ENCODE results near the gene VGLL4.
"Not testable (repeated sequence)": the region's sequence is repeated elsewhere in the genome, so short reads cannot be mapped to it uniquely, and the experiment has no call there.

Gene VGLL4

DNA sequence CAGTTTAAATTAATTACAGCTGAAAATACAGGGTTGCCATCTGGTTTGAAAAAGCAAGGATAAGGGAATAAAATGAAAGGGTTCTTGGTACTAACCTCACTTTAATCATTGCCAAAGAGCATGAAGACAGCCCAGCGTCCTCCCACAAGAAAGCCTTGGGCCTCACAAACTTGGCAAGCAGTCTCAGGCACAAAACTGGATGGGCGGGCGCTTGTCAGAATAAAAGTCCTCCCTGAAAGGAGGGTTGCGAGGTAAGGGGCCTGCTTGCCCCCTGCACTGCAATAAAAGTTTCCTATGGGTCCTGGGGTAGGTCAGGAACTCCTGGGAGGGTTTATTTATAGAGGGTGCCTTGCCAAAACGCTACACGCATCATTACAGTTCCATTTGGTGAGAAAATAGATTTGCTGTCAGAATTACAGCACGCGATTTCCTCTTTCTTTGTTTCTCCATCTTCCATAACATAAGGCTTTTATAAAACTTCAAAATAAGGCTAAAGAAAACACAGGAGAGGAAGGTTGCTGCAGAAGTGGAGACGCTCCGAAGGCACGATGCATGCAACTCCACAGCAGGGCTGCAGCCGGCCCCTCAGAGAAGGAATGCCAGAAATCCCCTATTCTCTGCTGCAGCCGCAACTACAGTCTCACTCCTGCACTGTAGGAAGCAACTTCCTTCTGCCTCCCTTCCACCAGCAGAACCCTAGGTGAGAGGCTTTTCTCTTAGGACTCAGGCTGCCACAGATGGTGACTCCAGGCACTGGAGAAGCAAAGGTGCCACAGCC lies 61.3 kb downstream of the VGLL4 start:
- no peak for DNase-seq

DNA sequence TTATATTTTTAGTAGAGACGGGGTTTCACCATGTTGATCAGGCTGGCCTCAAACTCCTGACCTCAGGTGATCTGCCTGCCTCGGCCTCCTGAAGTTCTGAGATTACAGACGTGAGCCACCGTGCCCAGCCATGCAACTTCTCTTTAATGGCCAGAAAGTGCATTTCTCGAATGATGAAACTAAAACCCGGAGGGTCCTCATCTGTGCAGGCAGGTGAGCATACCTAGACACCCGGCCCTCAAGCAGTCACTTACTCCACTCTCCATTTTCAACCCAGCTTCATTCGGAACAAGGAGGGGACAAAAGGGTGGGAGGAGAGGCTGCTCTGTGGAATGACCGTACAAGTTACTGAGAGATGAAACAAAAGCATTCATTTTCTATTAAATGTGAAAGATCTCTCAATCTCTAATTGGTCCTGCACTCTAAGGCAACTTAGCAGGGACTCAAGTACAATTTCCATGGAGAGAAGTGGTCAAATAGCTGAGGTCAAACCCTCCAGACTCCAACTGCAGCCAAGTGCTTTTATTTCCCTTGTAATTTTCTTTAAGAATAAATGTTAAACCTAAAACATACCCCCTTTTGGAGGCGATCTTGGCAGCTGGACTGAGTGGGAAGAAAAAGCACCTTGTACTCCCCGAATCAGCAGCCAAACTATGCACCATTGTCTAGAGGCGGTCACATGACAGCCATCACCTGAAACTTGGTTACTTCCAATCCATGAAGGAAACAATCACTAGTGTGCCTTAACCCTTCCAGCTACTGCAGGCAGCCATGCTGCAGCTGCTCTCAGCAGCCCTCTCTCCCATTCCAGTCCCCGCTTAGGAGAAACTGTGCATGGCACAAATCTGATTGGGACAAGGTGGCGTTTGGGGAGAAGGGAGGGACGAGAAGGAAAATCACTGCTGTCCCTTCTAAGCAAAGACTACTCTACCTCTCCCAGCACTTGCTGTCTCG lies 62.2 kb downstream of the VGLL4 start:
- no peak for DNase-seq

DNA sequence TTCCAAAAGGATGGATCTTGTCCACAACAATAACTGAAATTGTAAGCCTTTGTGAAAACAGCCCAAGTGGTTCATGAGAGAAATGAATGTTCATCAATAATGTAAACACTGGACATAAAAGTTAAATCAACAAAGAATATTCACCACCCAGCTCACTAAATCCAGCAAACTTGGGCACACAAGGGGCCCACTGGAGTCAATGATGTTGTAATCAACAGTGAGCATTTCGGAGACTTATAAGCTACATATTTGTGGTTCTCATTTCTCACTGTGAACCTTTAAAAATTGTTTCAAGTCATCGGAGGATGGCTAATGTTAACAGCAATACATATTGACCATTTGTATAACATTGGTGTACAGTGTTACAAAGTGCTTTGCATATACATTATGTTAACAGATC lies 63.1 kb downstream of the VGLL4 start:
- DNase-seq, result no peak

DNA sequence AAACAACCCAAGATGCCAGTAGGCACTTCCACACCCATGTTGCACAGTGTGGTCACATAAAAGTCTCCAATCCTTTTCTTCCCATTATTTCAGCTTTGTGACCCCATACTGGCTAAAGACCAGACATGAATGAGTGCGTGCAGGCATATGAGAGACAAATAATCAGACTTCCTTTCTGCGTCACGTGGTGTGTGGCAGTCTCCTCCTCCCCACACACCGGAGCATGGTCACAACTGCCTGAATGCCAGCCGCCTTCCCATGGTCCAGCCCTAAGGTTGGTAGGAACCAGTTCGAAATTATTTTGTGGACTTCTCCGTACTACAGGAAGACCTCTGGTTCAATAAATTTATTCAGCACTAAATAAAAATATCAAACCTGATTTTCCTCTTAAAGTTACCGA lies 65.5 kb downstream of the VGLL4 start:
- DNase-seq, result no peak

DNA sequence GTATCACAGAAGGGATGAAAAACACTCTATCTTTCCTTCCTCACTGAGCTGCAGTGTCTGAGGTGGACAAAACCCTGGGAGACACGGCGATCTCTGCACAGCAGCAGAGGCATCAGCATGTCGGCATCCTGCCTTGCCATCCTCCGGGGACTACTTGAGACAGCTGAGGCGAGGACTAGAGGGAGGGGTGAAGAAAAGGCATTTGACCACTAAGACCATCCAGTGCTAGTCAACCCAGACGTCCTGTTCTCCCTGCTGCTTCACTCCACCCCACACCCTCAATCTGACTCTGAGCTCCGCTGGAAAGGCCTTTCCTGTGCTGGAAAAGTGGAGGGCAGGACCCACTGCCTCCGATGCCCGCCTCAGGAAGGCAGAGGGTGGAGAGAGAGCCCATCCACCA lies 67.3 kb downstream of the VGLL4 start:
- no peak for DNase-seq

DNA sequence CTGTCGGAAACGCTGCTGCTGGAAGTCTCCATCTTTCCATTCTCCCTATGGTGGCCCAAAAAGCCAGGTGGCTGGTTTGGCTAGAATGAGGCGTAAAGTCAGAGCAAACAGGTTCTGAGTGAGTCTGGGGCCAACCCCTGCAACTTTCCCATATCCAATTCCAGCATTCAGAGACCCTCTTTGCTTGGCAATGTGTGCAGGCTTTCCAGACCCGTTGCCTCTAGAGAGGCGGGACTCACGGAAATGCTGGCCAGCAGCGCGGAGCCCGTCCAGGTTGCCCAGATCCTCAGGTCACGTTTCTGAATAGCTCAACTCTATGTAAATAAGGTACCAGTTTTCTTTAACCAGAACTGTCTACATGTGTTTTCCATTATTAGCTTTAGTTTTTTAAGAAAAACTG lies 68.0 kb downstream of the VGLL4 start:
- DNase-seq, result no peak

DNA sequence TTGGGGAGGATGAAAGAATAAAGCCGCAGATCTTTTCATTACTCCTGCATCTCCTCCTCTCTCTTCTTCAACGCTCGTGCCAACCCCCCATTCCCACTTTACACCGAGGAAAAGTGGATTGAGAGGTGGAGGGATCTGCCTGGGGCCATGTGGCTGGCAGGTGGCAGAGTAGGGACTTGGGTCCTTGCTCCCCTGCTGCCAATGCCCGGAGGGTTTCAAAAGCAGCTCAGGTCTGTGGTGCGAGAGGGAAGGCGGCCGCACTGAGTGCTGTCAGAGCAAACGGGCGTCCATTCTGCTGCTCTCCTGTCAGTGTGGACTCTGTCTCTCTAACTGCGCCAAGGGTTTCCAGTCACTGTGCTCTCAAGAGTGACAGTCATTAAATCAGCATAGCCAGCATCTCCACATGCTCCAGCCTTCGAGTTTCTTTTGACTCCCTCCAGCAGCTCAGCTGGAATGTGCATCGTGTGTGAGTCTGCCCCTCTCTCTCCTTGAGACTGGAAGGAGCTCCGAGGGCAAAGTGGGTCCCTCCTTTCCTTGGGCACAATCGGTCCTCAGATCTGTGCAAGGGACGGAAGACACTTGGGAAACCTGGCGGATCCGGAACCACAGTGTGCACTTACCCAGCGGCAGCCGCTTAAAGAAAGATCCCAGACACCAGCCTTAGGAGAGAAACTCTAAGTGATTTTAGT lies 68.6 kb downstream of the VGLL4 start:
- DNase-seq, result no peak

DNA sequence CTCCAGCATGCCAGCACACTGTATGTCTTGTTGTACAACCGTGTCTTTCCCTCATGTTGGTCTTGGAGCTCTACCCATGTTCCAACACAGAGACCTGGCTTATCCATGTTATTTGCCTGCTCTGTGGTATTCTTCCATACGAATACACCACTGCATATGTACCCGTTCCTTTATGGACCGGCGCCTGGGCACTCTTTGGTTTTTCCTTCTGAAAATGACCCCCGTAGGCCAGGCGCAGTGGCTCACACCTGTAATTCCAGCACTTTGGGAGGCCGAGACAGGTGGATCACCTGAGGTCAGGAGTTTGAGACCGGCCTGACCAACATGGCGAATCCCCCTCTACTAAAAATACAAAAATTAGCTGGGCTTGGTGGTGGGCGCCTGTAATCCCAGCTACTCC lies 71.1 kb downstream of the VGLL4 start:
- DNase-seq, result not testable (repeated sequence)

DNA sequence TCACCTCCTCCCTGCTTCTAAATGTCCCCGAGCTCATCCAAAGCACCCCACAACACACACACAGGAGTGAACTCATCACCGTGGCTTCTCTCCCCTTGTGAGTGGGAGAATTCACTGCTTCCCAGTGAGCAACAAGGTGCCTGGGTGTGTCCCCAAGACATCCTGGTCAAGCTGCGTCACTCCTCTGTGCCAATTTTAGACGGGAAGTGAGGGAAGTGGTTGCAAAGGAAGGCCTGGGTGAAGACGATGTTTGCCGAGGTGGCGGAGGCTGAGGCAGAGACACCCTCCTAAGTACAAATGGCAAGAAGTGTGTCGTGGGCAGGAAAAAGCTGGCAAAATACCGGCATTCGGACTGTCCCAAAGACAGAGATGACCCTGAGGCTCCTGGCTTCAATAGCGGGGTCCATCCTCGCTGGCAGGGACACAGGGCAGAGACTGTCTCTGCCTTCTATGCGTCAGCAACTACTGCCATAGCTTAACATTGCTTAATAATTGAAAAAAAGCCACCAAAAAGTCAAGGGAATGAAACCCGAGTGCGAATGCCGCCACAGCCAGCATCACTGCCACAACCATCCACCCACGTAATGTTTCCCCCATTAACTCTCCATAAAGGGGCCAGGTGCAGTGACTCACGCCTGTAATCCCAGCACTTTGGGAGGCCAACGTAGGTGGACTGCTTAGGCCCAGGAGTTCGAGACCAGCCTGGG lies 72.8 kb downstream of the VGLL4 start:
- no peak for DNase-seq

DNA sequence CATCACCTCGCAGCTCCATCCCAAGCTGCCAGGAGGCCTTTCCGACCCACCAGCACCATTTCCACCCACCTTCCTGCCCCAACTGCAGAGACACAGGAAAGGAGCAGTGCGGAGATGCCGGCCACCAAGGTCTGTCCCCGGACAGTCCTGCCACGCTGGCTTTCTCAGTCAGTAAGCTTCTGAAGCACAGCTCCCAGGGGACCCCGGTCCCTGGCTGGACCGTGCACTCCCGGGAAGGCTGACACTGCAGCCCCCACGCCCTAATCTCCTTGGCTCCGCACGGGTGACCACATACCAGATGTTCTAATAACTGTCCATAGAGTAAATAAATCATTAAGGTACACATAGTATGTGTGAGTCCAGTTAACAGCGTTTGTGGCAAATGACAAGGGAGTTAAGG lies 73.5 kb downstream of the VGLL4 start:
- no peak for DNase-seq

DNA sequence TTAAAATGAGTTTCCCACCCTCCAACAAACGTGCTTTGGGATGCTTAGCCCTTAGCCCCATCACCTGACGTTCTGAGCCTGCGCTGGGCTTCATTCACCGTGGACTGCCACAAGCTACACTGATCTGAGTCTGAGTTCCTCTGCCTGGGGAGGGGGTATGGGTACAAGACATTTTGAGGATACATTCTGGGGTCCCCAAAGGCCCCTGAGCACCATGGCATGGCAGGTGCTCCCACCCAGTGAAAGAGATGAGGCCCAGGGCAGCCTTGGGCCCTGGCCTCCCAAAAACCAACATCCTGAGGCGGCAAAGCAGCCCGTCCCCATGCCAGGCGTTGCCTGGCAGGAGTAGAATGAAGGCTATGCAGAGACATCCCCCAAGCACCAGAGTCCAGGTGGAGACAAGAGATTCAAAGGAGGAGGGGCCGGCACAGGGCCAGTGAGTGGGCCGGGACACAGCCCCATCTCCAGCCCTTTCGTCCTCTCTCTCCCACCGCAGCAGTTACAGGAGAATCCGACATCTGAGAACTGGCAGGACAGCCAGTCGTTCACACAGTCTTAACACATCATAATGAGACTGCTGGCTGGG lies 74.5 kb downstream of the VGLL4 start:
- no peak for DNase-seq

DNA sequence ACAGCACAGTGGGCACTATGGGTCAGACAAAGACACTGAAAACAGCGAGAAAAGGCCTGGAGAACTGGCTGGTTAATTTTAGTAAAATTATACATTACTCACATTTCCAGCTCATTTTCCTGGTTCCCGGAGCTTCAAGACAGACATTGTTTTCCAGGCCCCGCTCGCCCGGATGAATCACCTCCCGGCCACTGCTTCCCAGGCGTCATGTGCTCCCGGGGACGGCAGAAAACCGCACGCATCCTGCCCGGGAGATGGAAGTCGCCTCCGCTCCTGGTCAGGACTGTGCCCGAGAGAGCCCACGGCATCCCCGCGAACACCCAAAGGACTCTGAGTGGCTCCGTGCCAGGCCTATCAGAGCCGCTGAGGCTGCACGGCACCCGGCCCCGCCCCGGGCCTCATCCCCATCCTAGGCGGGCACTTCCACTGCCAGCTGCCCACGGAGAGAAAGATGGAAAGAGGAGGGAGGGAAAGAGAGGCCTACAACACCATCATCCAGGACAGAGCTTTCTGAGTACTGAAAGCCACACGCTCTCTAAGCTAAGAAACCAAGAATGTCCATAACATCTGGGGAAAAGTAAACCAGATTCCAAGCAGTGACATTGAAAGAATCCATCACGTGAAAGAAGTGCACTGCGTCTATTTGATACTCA lies 75.1 kb downstream of the VGLL4 start:
- no peak for DNase-seq

DNA sequence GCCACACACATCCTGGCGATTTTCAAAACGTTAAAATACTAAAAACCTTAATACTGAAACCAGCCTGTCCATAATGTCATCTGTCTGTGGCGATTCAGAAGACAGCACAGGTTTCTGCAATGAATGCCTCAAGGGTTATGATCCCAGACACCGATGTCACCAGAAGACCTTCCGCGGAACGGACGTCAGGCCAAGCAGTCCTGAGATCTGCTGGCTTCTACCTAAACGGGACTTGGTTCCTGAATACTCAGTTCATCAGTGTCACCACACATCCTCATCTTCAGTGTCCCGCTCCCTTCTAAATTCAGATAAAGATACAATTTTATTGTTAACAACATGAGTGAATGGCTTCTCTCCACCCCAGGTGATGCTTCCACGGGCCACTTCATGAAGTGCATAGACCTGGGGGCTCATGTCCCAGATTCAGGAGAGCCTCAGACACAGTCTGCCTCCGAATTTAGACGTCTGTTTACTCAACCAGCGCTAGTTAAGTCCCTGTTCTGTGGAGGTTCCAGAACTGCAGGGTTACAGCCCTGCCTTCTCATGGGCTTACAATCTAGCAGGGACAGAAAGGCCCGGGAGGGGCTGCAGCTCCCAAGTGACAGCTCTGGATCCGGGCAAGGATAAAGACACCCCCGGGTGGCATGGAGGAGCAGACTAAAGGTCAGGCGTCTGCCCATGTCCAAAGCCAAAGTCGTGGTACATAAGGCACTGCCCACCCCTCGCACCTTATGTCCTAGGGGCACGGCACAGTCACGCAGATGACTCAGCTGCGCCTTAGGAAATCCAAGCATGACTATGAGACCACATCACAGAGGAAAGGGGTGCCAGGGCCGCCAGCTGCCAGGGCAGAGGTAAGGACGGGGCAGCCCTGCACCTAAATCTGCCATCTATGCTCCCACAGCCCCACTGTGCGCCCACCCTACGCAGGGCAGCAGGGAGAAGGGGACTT lies 75.9 kb downstream of the VGLL4 start:
- DNase-seq, result no peak

DNA sequence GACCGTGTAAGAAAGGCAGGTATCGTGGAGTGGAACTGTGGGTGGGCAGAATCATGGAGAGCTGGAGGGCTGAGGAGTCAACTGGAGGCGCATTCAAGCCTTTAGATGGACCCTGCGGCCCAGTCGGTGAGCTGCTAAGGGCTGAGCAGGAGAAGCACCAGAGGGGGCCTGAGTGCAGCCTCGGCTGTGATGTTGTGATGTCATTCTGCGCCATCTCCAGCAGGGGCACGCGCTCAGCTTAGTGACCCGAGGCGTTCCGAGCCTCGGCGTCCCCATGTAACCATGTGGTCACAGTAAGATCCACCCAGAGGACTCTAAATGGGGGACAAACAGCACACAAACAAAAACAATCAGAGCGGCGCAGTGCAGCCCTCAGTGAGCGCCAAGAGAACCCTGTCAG lies 76.8 kb downstream of the VGLL4 start:
- DNase-seq, result no peak

DNA sequence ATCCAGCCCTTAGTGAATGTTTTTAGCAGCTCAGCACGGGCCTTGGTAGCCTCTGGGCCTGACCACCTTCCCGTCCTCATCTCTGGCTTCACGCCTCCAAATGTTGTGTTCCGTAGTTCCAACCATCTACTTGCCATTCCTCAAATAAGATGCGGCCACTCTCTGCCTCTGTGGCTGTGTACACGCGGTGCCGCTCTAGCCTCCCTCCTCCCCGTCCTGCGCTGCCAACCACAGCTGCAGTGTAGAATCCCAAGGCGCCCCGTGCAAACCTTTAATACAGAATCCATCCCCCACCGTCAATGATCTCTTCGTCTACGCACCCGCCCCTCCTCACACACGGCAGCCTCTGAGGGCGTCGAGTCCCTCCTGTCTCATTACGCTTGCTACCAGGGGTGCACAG lies 77.2 kb downstream of the VGLL4 start:
- no peak for DNase-seq

DNA sequence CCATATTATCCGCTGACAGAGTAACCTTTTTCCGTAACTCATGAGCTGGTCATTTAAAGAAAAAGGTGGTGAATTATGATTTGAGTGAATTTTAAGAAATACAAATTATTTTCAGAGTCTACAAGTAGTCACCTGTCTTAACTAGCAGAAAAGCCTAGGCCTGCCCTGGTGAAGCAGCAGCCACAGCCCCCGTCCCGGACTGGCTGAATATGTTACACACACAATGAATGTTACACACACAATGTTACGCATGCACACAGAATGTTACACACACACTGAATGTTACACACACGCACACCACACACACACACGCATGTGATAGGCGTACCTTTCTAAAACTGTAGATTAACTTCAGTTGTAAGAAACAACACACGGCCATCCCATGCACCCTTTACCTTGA lies 77.8 kb downstream of the VGLL4 start:
- no peak for DNase-seq

DNA sequence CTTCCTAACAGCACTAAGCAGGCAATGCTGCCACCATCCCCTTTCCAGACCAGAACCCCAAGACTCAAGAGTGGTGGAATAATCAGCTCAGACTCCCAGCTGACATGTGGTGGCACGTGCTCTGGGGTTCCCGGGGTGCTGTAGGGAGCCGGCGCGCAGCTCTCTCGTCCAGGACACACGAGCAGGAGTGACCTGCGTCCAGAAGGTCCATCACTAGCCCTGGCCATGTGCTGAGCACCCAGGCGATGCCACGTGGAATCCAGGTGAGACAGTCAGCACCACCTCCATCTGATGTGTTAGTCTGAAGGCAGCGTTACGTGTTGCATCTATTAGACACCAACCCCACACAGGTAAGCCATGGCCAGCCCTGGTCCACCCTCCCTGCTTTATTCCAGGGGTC lies 78.2 kb downstream of the VGLL4 start:
- DNase-seq, result no peak

DNA sequence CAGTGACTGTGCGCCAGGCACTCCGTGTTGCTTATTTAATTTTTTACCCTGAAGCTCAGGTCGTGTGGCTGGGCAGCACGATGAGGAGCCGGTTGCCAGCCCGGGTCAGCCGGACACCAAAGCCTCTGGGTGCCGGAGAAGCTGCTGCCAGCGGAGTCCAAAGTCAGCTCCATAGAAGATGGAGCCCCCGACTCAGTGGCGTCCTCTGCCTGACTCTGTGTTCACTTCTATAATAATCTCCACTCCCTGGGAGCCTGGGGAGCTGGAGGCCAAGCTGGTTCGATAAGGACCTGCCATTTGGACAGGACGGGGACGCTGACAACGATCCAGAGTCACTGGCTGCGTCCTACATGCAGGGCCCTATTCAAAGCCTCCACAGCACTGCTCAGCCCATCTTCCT lies 78.6 kb downstream of the VGLL4 start:
- DNase-seq, result no peak

DNA sequence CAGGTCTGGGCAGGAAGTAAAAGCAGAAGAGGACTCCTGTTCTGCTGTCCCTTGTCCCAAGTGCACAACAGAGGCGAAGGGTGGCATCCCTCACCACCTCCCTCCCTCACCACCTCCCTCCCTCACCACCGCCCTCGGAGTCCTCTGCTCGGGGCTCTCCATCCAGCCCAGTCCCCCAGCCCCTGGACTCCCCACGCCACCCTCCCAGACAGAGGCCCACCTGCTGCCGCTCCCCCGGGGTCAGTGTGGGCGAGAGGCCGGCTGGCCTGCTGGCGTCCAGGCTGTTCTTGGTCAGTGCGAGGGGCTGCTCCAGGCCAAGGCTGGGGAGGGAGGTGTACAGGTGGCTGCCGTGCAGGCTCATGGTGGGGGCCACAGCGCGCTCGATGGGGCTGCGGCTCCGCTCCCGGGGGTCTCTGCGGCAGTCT lies 79.1 kb downstream of the VGLL4 start:
- no peak for DNase-seq

DNA sequence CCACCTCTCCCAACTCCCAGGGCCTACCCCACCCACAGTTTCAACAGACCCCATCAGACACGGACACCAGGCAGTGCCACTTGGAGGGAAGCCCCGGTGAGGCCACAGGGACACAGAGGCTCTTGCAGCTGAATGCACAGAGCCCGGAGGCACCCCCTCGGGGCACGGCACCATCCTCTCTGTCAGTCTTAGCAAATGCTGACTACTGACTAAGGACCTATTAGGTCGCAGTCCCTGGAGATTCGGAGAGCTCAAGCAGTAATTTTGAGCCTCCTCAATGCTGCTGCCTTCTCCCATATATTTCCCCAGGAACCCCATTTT lies 79.9 kb downstream of the VGLL4 start:
- no peak for DNase-seq

All from SIG-M5 (cell line).